Bronchial epithelial cell (primary cell): ENCODE data around the gene TSHZ3. TPM values are rescaled to one million over a fixed set of nuclear protein-coding genes. Genes with fewer than 3 reads are reported as not detected.
A peak's percentile ranks its signal among the peaks of the same experiment; 100 is the strongest.

Experiments
- DNase-seq: peaks from one replicate; pipeline ENCODE4 v3.0.0-alpha.2; 2010; ENCODE audit warnings: low read depth
- FAIRE-seq: peaks from 2 replicates; lab custom pipeline; 2011; peaks lifted over from hg19 to GRCh38; lab: Jason Lieb, UNC
- H3K27me3 ChIP-seq: 2 replicates; pipeline ENCODE4 v1.5.1; 2011; ENCODE audit warnings: low read length; ENCODE audit not compliant: control insufficient read depth, insufficient read depth
- H3K36me3 ChIP-seq: 2 replicates; pipeline ENCODE4 v1.5.1; 2011; ENCODE audit warnings: low read length; ENCODE audit not compliant: control insufficient read depth, insufficient read depth
- H3K4me3 ChIP-seq: 2 replicates; pipeline ENCODE4 v1.5.1; 2011; ENCODE audit warnings: mild to moderate bottlenecking, low read depth, low read length, control low read depth
- total RNA-seq: library from RNA; depleted of rRNA; stranded (reverse); fragments of >200 nt; gene quantifications from 2 replicates; pipeline ENCODE4 v1.2.1, GENCODE V29; 2014
- TF ChIP-seq, protein P1 (sequence below): IDR thresholded peaks from 2 replicates; pipeline ENCODE4 v1.5.1; 2011; ENCODE audit warnings: mild to moderate bottlenecking, moderate library complexity, low read length, control low read depth, inconsistent platforms; ENCODE audit not compliant: insufficient read depth, severe bottlenecking

Gene TSHZ3
- total RNA-seq, 1 donor from 2014 or later: 1.6 TPM

DNA sequence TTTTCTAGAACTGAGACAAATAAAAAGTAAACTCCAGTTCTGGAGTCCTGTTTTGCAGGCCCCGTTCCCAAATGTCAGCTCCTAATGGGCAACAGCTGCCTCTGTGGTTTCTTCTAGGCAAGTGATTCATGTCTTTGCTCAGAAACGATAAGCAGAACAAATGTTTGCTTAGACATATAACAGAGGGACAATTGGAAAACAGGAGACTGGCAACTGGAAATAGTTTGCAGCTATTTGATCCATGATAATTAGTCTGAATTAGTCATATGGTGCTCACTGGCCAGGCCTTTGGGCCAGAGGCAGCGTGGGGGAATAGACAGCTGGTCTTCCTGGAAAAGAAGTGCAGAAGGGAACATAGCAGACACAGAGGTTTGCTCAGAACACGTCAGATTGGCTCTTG lies 29.2 kb upstream of the TSHZ3 start:
- Histone ChIP-seq H3K36me3 (no peaks in the 10 kb centered on the region), H3K27me3 (peaks cover 2% of the 10 kb centered on the region), H3K4me3 (no peak overlapping the region)
- DNase-seq (peak; percentile 84), FAIRE-seq (peak; percentile 70)
- TF ChIP-seq, protein P1, sequence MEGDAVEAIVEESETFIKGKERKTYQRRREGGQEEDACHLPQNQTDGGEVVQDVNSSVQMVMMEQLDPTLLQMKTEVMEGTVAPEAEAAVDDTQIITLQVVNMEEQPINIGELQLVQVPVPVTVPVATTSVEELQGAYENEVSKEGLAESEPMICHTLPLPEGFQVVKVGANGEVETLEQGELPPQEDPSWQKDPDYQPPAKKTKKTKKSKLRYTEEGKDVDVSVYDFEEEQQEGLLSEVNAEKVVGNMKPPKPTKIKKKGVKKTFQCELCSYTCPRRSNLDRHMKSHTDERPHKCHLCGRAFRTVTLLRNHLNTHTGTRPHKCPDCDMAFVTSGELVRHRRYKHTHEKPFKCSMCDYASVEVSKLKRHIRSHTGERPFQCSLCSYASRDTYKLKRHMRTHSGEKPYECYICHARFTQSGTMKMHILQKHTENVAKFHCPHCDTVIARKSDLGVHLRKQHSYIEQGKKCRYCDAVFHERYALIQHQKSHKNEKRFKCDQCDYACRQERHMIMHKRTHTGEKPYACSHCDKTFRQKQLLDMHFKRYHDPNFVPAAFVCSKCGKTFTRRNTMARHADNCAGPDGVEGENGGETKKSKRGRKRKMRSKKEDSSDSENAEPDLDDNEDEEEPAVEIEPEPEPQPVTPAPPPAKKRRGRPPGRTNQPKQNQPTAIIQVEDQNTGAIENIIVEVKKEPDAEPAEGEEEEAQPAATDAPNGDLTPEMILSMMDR: no peak

DNA sequence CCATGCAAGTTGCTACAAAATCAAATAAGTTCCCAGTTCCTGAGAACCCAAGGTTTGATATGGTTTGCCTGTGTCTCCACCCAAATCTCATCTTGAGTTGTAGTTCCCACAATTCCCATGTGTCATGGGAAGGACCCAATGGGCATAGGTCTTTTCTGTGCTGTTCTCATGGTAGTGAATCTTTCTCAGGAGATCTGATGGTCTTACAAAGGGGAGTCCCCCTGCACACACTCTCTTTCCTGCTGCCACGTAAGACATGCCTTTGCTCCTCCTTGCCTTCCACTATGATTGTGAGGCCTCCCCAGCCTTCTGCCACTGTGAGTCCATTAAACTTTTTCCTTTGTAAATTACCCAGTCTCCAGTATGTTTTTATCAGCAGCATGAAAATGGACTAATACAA lies 28.5 kb upstream of the TSHZ3 start:
- DNase-seq: no peak
- Histone ChIP-seq H3K4me3 (no peak overlapping the region), H3K36me3 (no peaks in the 10 kb centered on the region), H3K27me3 (peaks cover 2% of the 10 kb centered on the region)
- TF ChIP-seq, protein P1: no peak
- FAIRE-seq: no peak

DNA sequence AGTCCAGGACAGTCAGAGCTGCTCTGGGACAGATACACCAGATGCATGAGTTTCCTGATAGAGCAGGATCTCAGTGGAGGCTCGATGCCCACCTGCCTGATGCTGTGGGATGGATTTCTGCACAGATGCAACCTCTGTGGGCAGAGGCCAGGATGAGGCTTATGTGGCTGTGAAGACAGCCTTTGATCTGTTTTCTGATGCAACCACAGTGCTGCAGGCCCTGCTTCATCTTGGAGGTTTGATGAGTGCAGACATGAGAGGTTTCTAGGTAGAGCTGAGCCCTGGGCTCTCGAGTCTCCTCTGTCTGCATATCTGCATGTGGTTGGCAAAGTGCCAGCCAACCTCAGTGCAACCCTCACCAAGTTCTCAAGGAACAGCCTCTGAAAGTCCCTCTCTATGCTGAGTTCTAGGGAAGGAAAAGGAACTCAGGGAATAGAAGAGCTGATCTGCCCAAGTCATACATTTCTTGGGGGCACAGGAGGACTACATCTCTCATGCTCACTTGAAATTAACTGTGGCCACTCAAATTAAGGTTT lies 23.1 kb upstream of the TSHZ3 start:
- Histone ChIP-seq H3K4me3 (no peak overlapping the region), H3K36me3 (no peaks in the 10 kb centered on the region), H3K27me3 (peaks cover 1% of the 10 kb centered on the region)
- DNase-seq (no peak), FAIRE-seq (no peak)
- TF ChIP-seq, protein P1: no peak

DNA sequence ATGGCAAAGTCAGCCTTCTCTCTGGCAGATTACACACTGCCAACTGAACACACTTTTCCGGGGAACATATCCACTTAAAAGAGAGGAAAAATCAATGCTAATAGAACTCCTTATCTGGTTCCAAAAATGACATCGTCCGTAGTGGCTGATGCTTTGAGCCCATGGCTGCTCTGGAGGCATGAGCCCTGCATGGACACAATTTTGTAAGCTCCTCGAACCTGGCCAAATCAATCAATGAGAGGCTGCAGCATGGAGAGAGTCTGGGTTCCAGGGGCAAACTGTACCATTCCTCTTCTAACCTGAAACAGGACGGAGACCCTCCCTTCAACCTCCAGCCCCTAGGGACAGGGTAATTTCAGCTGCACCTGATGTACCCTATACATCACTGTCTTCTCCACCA lies 21.0 kb upstream of the TSHZ3 start:
- FAIRE-seq: peak; percentile 13

DNA sequence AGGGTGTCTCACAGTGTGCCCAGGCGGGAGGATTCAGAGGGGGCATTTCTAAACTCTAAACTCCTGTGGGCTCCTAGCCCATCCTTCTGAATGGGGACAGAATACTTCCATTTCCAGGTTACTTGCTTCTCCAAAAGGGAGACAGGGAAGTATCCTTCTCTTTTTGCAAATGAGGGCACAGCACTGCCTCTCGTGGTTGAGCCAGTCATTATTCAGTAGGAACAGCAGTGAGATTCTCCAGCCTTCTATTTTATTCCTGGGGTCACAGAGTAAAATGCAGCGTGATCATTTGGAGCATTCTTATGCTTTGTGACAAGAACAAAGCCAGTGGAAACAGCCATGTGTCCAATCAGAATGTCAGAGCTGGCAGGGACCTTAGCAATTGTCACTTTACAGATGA lies 15.7 kb upstream of the TSHZ3 start:
- no peak for FAIRE-seq
- TF ChIP-seq, protein P1: no peak

More for the DNA sequence above, 21.0 kb upstream of the TSHZ3 start:
- TF ChIP-seq, protein P1: no peak
- DNase-seq: no peak
- Histone ChIP-seq H3K27me3 (peaks cover 1% of the 10 kb centered on the region), H3K4me3 (no peak overlapping the region), H3K36me3 (no peaks in the 10 kb centered on the region)

DNA sequence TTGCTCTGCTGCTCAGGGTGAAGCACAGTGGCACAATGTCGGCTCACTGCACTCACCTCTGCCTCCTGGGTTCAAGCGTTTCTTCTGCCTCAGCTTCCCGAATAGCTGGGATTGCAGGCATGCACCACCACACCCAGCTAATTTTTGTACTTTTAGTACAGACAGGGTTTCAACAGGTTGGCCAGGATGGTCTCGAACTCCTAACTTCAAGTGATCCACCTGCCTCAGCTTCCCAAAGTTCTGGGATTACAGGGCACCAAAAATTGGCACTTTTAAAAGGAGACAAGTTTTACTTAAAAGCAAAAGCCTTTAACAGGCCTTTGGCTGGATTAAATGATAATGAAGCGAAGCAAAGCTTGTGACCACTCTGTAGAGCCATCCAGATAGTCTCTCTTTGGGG lies 12.5 kb upstream of the TSHZ3 start:
- Histone ChIP-seq H3K36me3 (no peaks in the 10 kb centered on the region), H3K4me3 (no peak overlapping the region), H3K27me3 (no peaks in the 10 kb centered on the region)
- TF ChIP-seq, protein P1: no peak
- DNase-seq (no peak), FAIRE-seq (no peak)

More for the DNA sequence above, 15.7 kb upstream of the TSHZ3 start:
- peaks cover under 1% of the 10 kb centered on the region for H3K27me3 ChIP-seq
- DNase-seq: no peak
- H3K36me3 ChIP-seq: no peaks in the 10 kb centered on the region
- H3K4me3 ChIP-seq: no peak overlapping the region
